Spleen (tissue), 7 donors: ENCODE data around the gene POLN.

ENCODE experiments used
- CTCF ChIP-seq, 11 experiments: fragments of 200-600 bp in 7 of 11; fragments of 450-650 bp in 4 of 11; sonication (generic) in 4 of 11; IDR thresholded peaks in 8 of 11; conservative IDR thresholded peaks in 3 of 11; 1 replicate in 7 of 11; 2 replicates in 4 of 11; pipeline versions ENCODE4 v1.4.0 to v1.8.0; 2016 to 2021; ENCODE audit warnings: antibody characterized with exemption in 11 of 11, inconsistent platforms in 4 of 11, mild to moderate bottlenecking in 1 of 11
- POLR2A ChIP-seq, 3 donors: fragments of 450-650 bp; IDR thresholded peaks; one replicate each; pipeline ENCODE4 v1.5.1; 2017; ENCODE audit warnings: antibody characterized with exemption in 3 of 3, mild to moderate bottlenecking in 1 of 3
- donor health status: DM: no; HTN: no; CAD: no; lungs with moderate emphysema.
- donor health status: DM: no; HTN: no; CAD: no.
- donor health status: DM: no; HTN: no; CAD: no.

GRCh38 chr4:2049381-2049780 is 192.5 kb downstream of the POLN start:
- TF ChIP-seq CTCF (IDR thresholded peaks at IDR 0.05 in 8 of 11, conservative IDR thresholded peaks at IDR 0.05 in 3 of 11) (no peak), POLR2A (IDR thresholded peaks at IDR 0.05) (no peak)
